Upper lobe of right lung (tissue), 1 donor: ENCODE measurements around the gene DSC1. TPM values are rescaled to one million over a fixed set of nuclear protein-coding genes. Genes with fewer than 3 reads are reported as not detected.

Source experiments
- ATAC-seq: fragments of 200-7000 bp; cut with Tn5 transposase; one replicate; pipeline ENCODE4 v1.9.1; 2020; ENCODE audit warnings: mild to moderate bottlenecking, moderate library complexity
- DNase-seq: peaks from one replicate; pipeline ENCODE4 v3.0.0-alpha.2; 2020
- H3K27ac ChIP-seq: fragments of 200-600 bp; one replicate; pipeline ENCODE4 v1.8.0; 2022
- H3K27me3 ChIP-seq: fragments of 200-600 bp; one replicate; pipeline ENCODE4 v1.8.0; 2022; ENCODE audit warnings: mild to moderate bottlenecking
- H3K36me3 ChIP-seq: fragments of 200-600 bp; one replicate; pipeline ENCODE4 v1.8.0; 2022
- H3K4me1 ChIP-seq: fragments of 200-600 bp; one replicate; pipeline ENCODE4 v1.8.0; 2022
- H3K4me3 ChIP-seq: fragments of 200-600 bp; one replicate; pipeline ENCODE4 v1.8.0; 2022; ENCODE audit warnings: mild to moderate bottlenecking
- H3K9me3 ChIP-seq: fragments of 200-600 bp; one replicate; pipeline ENCODE4 v1.8.0; 2022
- CTCF ChIP-seq: fragments of 200-600 bp; IDR thresholded peaks from one replicate; pipeline ENCODE4 v1.8.0; 2022; ENCODE audit warnings: antibody characterized with exemption
- intact Hi-C: fragments of 100-400 bp; cut with DNase I; formaldehyde crosslinking; loops from one replicate; pipeline ENCODE4 v1.11.0; 2022
- total RNA-seq: library from RNA; stranded (reverse); fragmentation: NEBNext Ultra II Directional; extraction: Animal tissue kit (Norgen Biotek cat#: 25700); gene quantifications from one replicate; pipeline ENCODE4 v1.2.1, GENCODE V29; 2021
- donor health status: DM: no; HTN: yes; CAD: no; lungs with severe emphysema.

DSC1 gene
- total RNA-seq, 1 donor from 2014 or later = not detected

- DNase-seq = no peak
- Histone ChIP-seq H3K4me1 (no peaks in the 10 kb centered on the region), H3K4me3 (no peak overlapping the region), H3K36me3 (no peaks in the 10 kb centered on the region), H3K9me3 (no peaks in the 10 kb centered on the region), H3K27me3 (no peaks in the 10 kb centered on the region), H3K27ac (no peak overlapping the region)
- no peak for TF ChIP-seq CTCF
- ATAC-seq = no peak
- intact Hi-C loops = no loop called here
These were observed 68.8 kb downstream of the DSC1 start for GRCh38 chr18:31093880-31094279.

- H3K27me3 ChIP-seq = no peaks in the 10 kb centered on the region
- H3K4me3 ChIP-seq = no peak overlapping the region
- TF ChIP-seq CTCF = no peak
- H3K27ac ChIP-seq = no peak overlapping the region
- no peaks in the 10 kb centered on the region for H3K9me3 ChIP-seq
- no peaks in the 10 kb centered on the region for H3K36me3 ChIP-seq
- no peaks in the 10 kb centered on the region for H3K4me1 ChIP-seq
- DNase-seq (no peak), ATAC-seq (no peak)
- intact Hi-C loops = no loop called here
These were observed 69.4 kb downstream of the DSC1 start for GRCh38 chr18:31093294-31093693.

GRCh38 chr18:31091350-31091749 lies 71.3 kb downstream of the DSC1 start:
- H3K27ac ChIP-seq = no peak overlapping the region
- intact Hi-C loops = no loop called here

GRCh38 chr18:31088532-31088931 lies 74.1 kb downstream of the DSC1 start:
- Histone ChIP-seq H3K9me3 (no peaks in the 10 kb centered on the region), H3K4me1 (no peaks in the 10 kb centered on the region), H3K27ac (no peak overlapping the region), H3K4me3 (no peak overlapping the region), H3K27me3 (no peaks in the 10 kb centered on the region), H3K36me3 (peaks cover 10% of the 10 kb centered on the region)
- intact Hi-C loops = no loop called here
- no peak for TF ChIP-seq CTCF
- ATAC-seq = no peak
- no peak for DNase-seq

More at GRCh38 chr18:31091350-31091749, 71.3 kb downstream of the DSC1 start:
- no peaks in the 10 kb centered on the region for H3K27me3 ChIP-seq
- H3K4me3 ChIP-seq = no peak overlapping the region
- H3K4me1 ChIP-seq = no peaks in the 10 kb centered on the region
- ATAC-seq (no peak), DNase-seq (no peak)
- peaks cover 10% of the 10 kb centered on the region for H3K36me3 ChIP-seq
- no peaks in the 10 kb centered on the region for H3K9me3 ChIP-seq
- TF ChIP-seq CTCF = no peak

- ATAC-seq (peak; percentile 64), DNase-seq (no peak)
- H3K9me3 ChIP-seq = no peaks in the 10 kb centered on the region
- no peaks in the 10 kb centered on the region for H3K36me3 ChIP-seq
- intact Hi-C loops = no loop called here
- H3K27ac ChIP-seq = no peak overlapping the region
- TF ChIP-seq CTCF = no peak
- H3K4me1 ChIP-seq = no peaks in the 10 kb centered on the region
- H3K4me3 ChIP-seq = no peak overlapping the region
- H3K27me3 ChIP-seq = no peaks in the 10 kb centered on the region
These were observed 82.7 kb downstream of the DSC1 start for GRCh38 chr18:31079973-31080372.

Other genes starting within 250 kb of the DSC1 start
- 1.6 TPM for gene DSC3, start 120.1 kb downstream of the DSC1 start, total RNA-seq
- gene DSC2, start 60.4 kb downstream of the DSC1 start, total RNA-seq = 17.2 TPM
- not detected for gene DSG1, start 155.3 kb upstream of the DSC1 start, total RNA-seq
- gene DSG4, start 213.9 kb upstream of the DSC1 start, total RNA-seq = not detected